ENCODE results near the gene ZNF143. TPM values are rescaled to one million over a fixed set of nuclear protein-coding genes. Genes with fewer than 3 reads are reported as not detected.
"Not testable (repeated sequence)": the region's sequence is repeated elsewhere in the genome, so short reads cannot be mapped to it uniquely, and the experiment has no call there.

Gene ZNF143
- total and polyA plus RNA-seq, 10 of the 15 experiments (the other 5 are each of a cell fraction or from before 2014, with no cell fraction given): 13.6 to 48.7 (median 19.4) TPM

GRCh38 chr11:9514576-9514975 is 53.8 kb downstream of the ZNF143 start:
- H2AFZ ChIP-seq (ENCODE audit: control insufficient read depth, low read depth, low read length); H3K79me2 ChIP-seq (ENCODE audit: control insufficient read depth, insufficient read depth, low read length); DNase-seq (ENCODE audit: low read depth, low spot score); H4K20me1 ChIP-seq (ENCODE audit: control insufficient read depth, insufficient read depth); H3K27me3 ChIP-seq (replicated peaks in 1 of 2; ENCODE audit: control insufficient read depth in 2 of 2, insufficient read depth in 2 of 2, low read length in 1 of 2); in situ Hi-C loops (cut with MboI); ATAC-seq; BruUV-seq (replicated peaks); RAD21 ChIA-PET (ENCODE audit: unreplicated experiment); H3K27ac ChIP-seq (ENCODE audit: control insufficient read depth, insufficient read depth); FAIRE-seq; intact Hi-C loops (cut with micrococcal nuclease; ENCODE audit: unreplicated experiment); H3K9me3 ChIP-seq (replicated peaks; ENCODE audit: control insufficient read depth, insufficient read depth, low read length); H3K4me1 ChIP-seq (ENCODE audit: control insufficient read depth, insufficient read depth, low read length); H3K9ac ChIP-seq (ENCODE audit: control insufficient read depth, insufficient read depth, low read length); H3K4me2 ChIP-seq (ENCODE audit: control insufficient read depth, insufficient read depth); SMC1A ChIA-PET (ENCODE audit: uncharacterized antibody, unreplicated experiment); CTCF ChIA-PET; POLR2A ChIA-PET; H3K4me3 ChIP-seq: not testable (repeated sequence)
- WGBS (ENCODE audit: insufficient coverage, insufficient replicate concordance, low lambda C conversion rate, missing lambda C conversion rate): 100% methylated on average over 1 of the region's 1 CpG
- H3K36me3 ChIP-seq (ENCODE audit: control insufficient read depth in 2 of 2, insufficient read depth in 2 of 2, low read length in 1 of 2): peaks cover 4 to 29% of the 10 kb centered on the region in 2 experiments

- CTCF ChIA-PET: interaction anchor here (0.8 to 2.0 kb wide), 5 partner anchors 9 to 379 kb away, joined by 3 to 9 read pairs (median 4); no protein-coding TSS in a partner anchor
- in situ Hi-C loops (cut with MboI): no loop called here
- POLR2A ChIA-PET: no interaction called here
These were observed 55.3 kb downstream of the ZNF143 start for GRCh38 chr11:9516113-9516512.

More at GRCh38 chr11:9516113-9516512, 55.3 kb downstream of the ZNF143 start:
- Histone ChIP-seq H3K9ac (ENCODE audit: control insufficient read depth, insufficient read depth, low read length) (no peak overlapping the region), H3K27ac (ENCODE audit: control insufficient read depth, insufficient read depth) (no peak overlapping the region), H2AFZ (ENCODE audit: control insufficient read depth, low read depth, low read length) (no peak overlapping the region), H3K9me3 (replicated peaks; ENCODE audit: control insufficient read depth, insufficient read depth, low read length) (no peaks in the 10 kb centered on the region), H3K4me2 (ENCODE audit: control insufficient read depth, insufficient read depth) (no peak overlapping the region), H3K79me2 (ENCODE audit: control insufficient read depth, insufficient read depth, low read length) (no peaks in the 10 kb centered on the region), H3K36me3 (ENCODE audit: control insufficient read depth in 2 of 2, insufficient read depth in 2 of 2, low read length in 1 of 2) (peaks cover 4 to 28% of the 10 kb centered on the region in 2 experiments), H3K27me3 (replicated peaks in 1 of 2; ENCODE audit: control insufficient read depth in 2 of 2, insufficient read depth in 2 of 2, low read length in 1 of 2) (no peaks in the 10 kb centered on the region), H3K4me1 (ENCODE audit: control insufficient read depth, insufficient read depth, low read length) (no peaks in the 10 kb centered on the region; the same call in 1 of the 2 replicates), H4K20me1 (ENCODE audit: control insufficient read depth, insufficient read depth) (peaks cover 2% of the 10 kb centered on the region; the same call in 1 of the 2 replicates), H3K4me3 (no peak overlapping the region)
- 97% methylated on average over 4 of the region's 4 CpGs for WGBS (ENCODE audit: insufficient coverage, insufficient replicate concordance, low lambda C conversion rate, missing lambda C conversion rate)
- FAIRE-seq: no peak
- no TSS peak for BruUV-seq (replicated peaks)
- ChIA-PET SMC1A (ENCODE audit: uncharacterized antibody, unreplicated experiment) (interaction anchor here (0.7 to 0.9 kb wide), 2 partner anchors 19 kb away, joined by 3 read pairs; no protein-coding TSS in a partner anchor), RAD21 (ENCODE audit: unreplicated experiment) (interaction anchor here (0.7 kb wide), 1 partner anchor 19 kb away, joined by 3 read pairs; no protein-coding TSS in a partner anchor)
- no peak for DNase-seq (ENCODE audit: low read depth, low spot score)
- TF ChIP-seq GATAD2B (conservative IDR thresholded peaks at IDR 0.05; ENCODE audit: low read depth) (no peak), ZZZ3 (IDR thresholded peaks at IDR 0.05; ENCODE audit: control insufficient read depth, insufficient read length, low read depth) (no peak), SUPT20H (IDR thresholded peaks at IDR 0.05; ENCODE audit: borderline replicate concordance, control insufficient read depth, low read depth, low read length) (no peak), BMI1 (IDR thresholded peaks at IDR 0.05; ENCODE audit: borderline replicate concordance) (peak; percentile 56), ZBTB11 (CRISPR knock-in tag; IDR thresholded peaks at IDR 0.05) (no peak), ATF3 (IDR thresholded peaks at IDR 0.05; ENCODE audit: borderline replicate concordance, extremely low read depth, low read depth, low read length) (no peak), NR2C2 (IDR thresholded peaks at IDR 0.05; ENCODE audit: borderline replicate concordance, control insufficient read depth, insufficient read length, low read depth) (no peak)
- intact Hi-C loops (cut with micrococcal nuclease; ENCODE audit: unreplicated experiment): loop anchor here (5.0 kb wide), 1 partner anchor 51 kb away; no protein-coding TSS in a partner anchor
- ATAC-seq: no peak
